ENCODE data around the gene TTC23. TPM values are rescaled to one million over a fixed set of nuclear protein-coding genes. Genes with fewer than 3 reads are reported as not detected.
"Not testable (repeated sequence)": the region's sequence is repeated elsewhere in the genome, so short reads cannot be mapped to it uniquely, and the experiment has no call there.

TTC23 gene
- total RNA-seq, 1 donor from 2014 or later, result 7.8 TPM

- H3K27ac Mint-ChIP-seq (ENCODE audit: unreplicated experiment), result no peak overlapping the region
- no peak for TF ChIP-seq CTCF (IDR thresholded peaks at IDR 0.05; ENCODE audit: partially characterized antibody, unreplicated experiment)
- H3K9me3 Mint-ChIP-seq (ENCODE audit: unreplicated experiment), result no peaks in the 10 kb centered on the region
- no peak for DNase-seq
- H3K36me3 Mint-ChIP-seq (ENCODE audit: unreplicated experiment), result no peaks in the 10 kb centered on the region
- no peak overlapping the region for H3K4me3 Mint-ChIP-seq (ENCODE audit: unreplicated experiment)
- no peaks in the 10 kb centered on the region for H3K4me1 Mint-ChIP-seq (ENCODE audit: low read depth, unreplicated experiment)
- no peaks in the 10 kb centered on the region for H3K27me3 Mint-ChIP-seq (ENCODE audit: unreplicated experiment)
Observed at GRCh38 chr15:99207672-99208071, 41.7 kb downstream of the TTC23 start.

GRCh38 chr15:99202176-99202552 is 47.2 kb downstream of the TTC23 start:
- Mint-ChIP-seq H3K4me1 (ENCODE audit: low read depth, unreplicated experiment) (no peaks in the 10 kb centered on the region), H3K9me3 (ENCODE audit: unreplicated experiment) (no peaks in the 10 kb centered on the region), H3K27me3 (ENCODE audit: unreplicated experiment) (no peaks in the 10 kb centered on the region), H3K4me3 (ENCODE audit: unreplicated experiment) (no peak overlapping the region), H3K36me3 (ENCODE audit: unreplicated experiment) (peaks cover 6% of the 10 kb centered on the region), H3K27ac (ENCODE audit: unreplicated experiment) (no peak overlapping the region)
- DNase-seq, result no peak
- TF ChIP-seq CTCF (IDR thresholded peaks at IDR 0.05; ENCODE audit: partially characterized antibody, unreplicated experiment), result no peak

GRCh38 chr15:99201408-99202175 is 47.8 kb downstream of the TTC23 start:
- Mint-ChIP-seq H3K27me3 (ENCODE audit: unreplicated experiment) (no peaks in the 10 kb centered on the region), H3K36me3 (ENCODE audit: unreplicated experiment) (peaks cover 6% of the 10 kb centered on the region), H3K9me3 (ENCODE audit: unreplicated experiment) (no peaks in the 10 kb centered on the region), H3K4me3 (ENCODE audit: unreplicated experiment) (no peak overlapping the region), H3K4me1 (ENCODE audit: low read depth, unreplicated experiment) (no peaks in the 10 kb centered on the region), H3K27ac (ENCODE audit: unreplicated experiment) (no peak overlapping the region)
- TF ChIP-seq CTCF (IDR thresholded peaks at IDR 0.05; ENCODE audit: partially characterized antibody, unreplicated experiment), result no peak
- no peak for DNase-seq

GRCh38 chr15:99197856-99198255 is 51.5 kb downstream of the TTC23 start:
- no peak for DNase-seq

GRCh38 chr15:99192181-99192580 is 57.2 kb downstream of the TTC23 start:
- H3K27me3 Mint-ChIP-seq (ENCODE audit: unreplicated experiment); H3K9me3 Mint-ChIP-seq (ENCODE audit: unreplicated experiment); H3K4me3 Mint-ChIP-seq (ENCODE audit: unreplicated experiment): not testable (repeated sequence)

More at GRCh38 chr15:99197856-99198255, 51.5 kb downstream of the TTC23 start:
- Mint-ChIP-seq H3K4me3 (ENCODE audit: unreplicated experiment) (no peak overlapping the region), H3K27me3 (ENCODE audit: unreplicated experiment) (no peaks in the 10 kb centered on the region), H3K4me1 (ENCODE audit: low read depth, unreplicated experiment) (peaks cover 3% of the 10 kb centered on the region), H3K36me3 (ENCODE audit: unreplicated experiment) (peaks cover 12% of the 10 kb centered on the region), H3K27ac (ENCODE audit: unreplicated experiment) (no peak overlapping the region), H3K9me3 (ENCODE audit: unreplicated experiment) (peaks cover 4% of the 10 kb centered on the region)
- no peak for TF ChIP-seq CTCF (IDR thresholded peaks at IDR 0.05; ENCODE audit: partially characterized antibody, unreplicated experiment)

More at GRCh38 chr15:99192181-99192580, 57.2 kb downstream of the TTC23 start:
- not testable (repeated sequence) for DNase-seq; H3K4me1 Mint-ChIP-seq (ENCODE audit: low read depth, unreplicated experiment); H3K27ac Mint-ChIP-seq (ENCODE audit: unreplicated experiment)
- peaks cover 19% of the 10 kb centered on the region for H3K36me3 Mint-ChIP-seq (ENCODE audit: unreplicated experiment)
